Measurements from ENCODE around the gene DIP2A. TPM values are rescaled to one million over a fixed set of nuclear protein-coding genes. Genes with fewer than 3 reads are reported as not detected.

The DIP2A gene
- total and polyA plus RNA-seq, 2 of the 8 experiments (the other 6 are each of a cell fraction or from before 2014, with no cell fraction given): 16.0 to 27.1 TPM

- TF ChIP-seq RFX5 (IDR thresholded peaks at IDR 0.05; ENCODE audit: borderline replicate concordance, low read depth, low read length) (no peak), SP1 (IDR thresholded peaks at IDR 0.05; ENCODE audit: low read depth, low read length) (no peak)
Measured at GRCh38 chr21:46605767-46606426, 147.2 kb downstream of the DIP2A start (continued).
